Gastroesophageal sphincter (tissue), 3 donors: ENCODE results near the gene RGP1.

Source experiments
- CTCF ChIP-seq, 4 experiments: fragments of 200-600 bp in 2 of 4; fragments of 450-650 bp in 2 of 4; sonication (generic) in 1 of 4; IDR thresholded peaks; one replicate each; pipeline ENCODE4 v1.5.1; 2017 to 2019; ENCODE audit warnings: antibody characterized with exemption in 4 of 4, mild to moderate bottlenecking in 2 of 4, moderate library complexity in 2 of 4
- POLR2A ChIP-seq, 2 donors: fragments of 450-650 bp; IDR thresholded peaks; one replicate each; pipeline ENCODE4 v1.6.1; 2017; ENCODE audit warnings: antibody characterized with exemption in 2 of 2, mild to moderate bottlenecking in 2 of 2, moderate library complexity in 1 of 2

DNA sequence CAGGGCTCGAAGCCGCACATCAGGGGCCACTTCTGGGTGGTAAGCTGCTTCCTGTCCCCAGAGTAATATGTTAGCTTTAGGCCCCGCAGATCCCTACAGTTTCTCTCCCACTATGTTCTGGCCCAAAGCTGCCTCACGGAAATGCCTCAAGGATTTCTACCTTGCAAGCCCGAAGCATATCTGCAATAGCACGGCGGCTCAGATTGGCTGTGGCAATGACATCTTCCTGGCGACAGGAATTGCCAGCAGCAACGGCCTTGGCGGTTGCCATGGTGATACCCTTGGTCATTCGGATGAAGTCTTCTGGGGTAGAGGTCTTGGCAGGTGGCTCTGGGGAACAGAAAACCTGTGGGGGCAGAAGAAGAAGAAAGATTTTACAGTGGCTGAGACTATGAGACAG is 49.1 kb upstream of the RGP1 start:
- no peak for TF ChIP-seq CTCF (IDR thresholded peaks at IDR 0.05)
- no peak for TF ChIP-seq POLR2A (IDR thresholded peaks at IDR 0.05)
